HepG2 (cell line): ENCODE measurements around the gene VWA1. TPM values are rescaled to one million over a fixed set of nuclear protein-coding genes. Genes with fewer than 3 reads are reported as not detected.
A peak's percentile ranks its signal among the peaks of the same experiment; 100 is the strongest.

ENCODE experiments used
- GABPA ChIP-seq, 2 experiments: IDR thresholded peaks; 2 replicates each; pipeline ENCODE4 v1.6.1; 2011 to 2016; ENCODE audit warnings: low read depth in 2 of 2, low read length in 1 of 2, missing biosample characterization in 1 of 2, missing genetic modification characterization in 1 of 2
- PTBP1 ChIP-seq: fragments of 200-400 bp; formaldehyde crosslinking; IDR thresholded peaks from 2 replicates; pipeline ENCODE4 v1.6.1; 2018; ENCODE audit warnings: low read length, low read depth; ENCODE audit not compliant: poor library complexity, severe bottlenecking
- SP4 ChIP-seq: sonication (generic); formaldehyde crosslinking; IDR thresholded peaks from 2 replicates; pipeline ENCODE4 v1.8.1; 2023; ENCODE audit warnings: mild to moderate bottlenecking, missing genetic modification reagents
- ZC3H13 ChIP-seq: sonication (generic); formaldehyde crosslinking; IDR thresholded peaks from 2 replicates; pipeline ENCODE4 v1.8.1; 2023; ENCODE audit warnings: mild to moderate bottlenecking, missing genetic modification reagents, moderate library complexity
- ZNF564 ChIP-seq: sonication (generic); formaldehyde crosslinking; IDR thresholded peaks from 2 replicates; pipeline ENCODE4 v1.8.1; 2023; ENCODE audit warnings: mild to moderate bottlenecking, missing genetic modification reagents
- ZNF761 ChIP-seq: sonication (generic); formaldehyde crosslinking; conservative IDR thresholded peaks from 2 replicates; pipeline ENCODE4 v1.4.0; 2020; ENCODE audit warnings: mild to moderate bottlenecking, missing genetic modification reagents
- polyA plus RNA-seq, 8 experiments: library from polyadenylated mRNA; depleted of rRNA in 3 of 8; stranded (reverse) in 7 of 8; unstranded in 1 of 8; fragments of >200 nt; fragmentation: Illumina TruSeq in 4 of 8; extraction: Trizol in 4 of 8; gene quantifications; 2 replicates each; pipeline versions ENCODE4 v1.2.1 to v1.2.3, GENCODE V29; 2011 to 2016; ENCODE audit warnings: low read depth in 4 of 8, missing spikeins in 1 of 8, mixed read lengths in 1 of 8; ENCODE audit not compliant: insufficient read depth in 1 of 8
- total RNA-seq, 5 experiments: library from RNA; depleted of rRNA; stranded (reverse); fragments of >200 nt; fragmentation: Illumina TruSeq; extraction: Trizol; gene quantifications; 2 replicates each; pipeline ENCODE4 v1.2.3, GENCODE V29; 2016; ENCODE audit warnings: low read depth in 1 of 5
- TF ChIP-seq, protein P1 (sequence below): sonication (generic); formaldehyde crosslinking; IDR thresholded peaks from 2 replicates; pipeline ENCODE4 v1.9.0; 2021; ENCODE audit warnings: missing genetic modification reagents, borderline replicate concordance
- TF ChIP-seq, protein P2 (sequence below): sonication (generic); formaldehyde crosslinking; IDR thresholded peaks from 2 replicates; pipeline ENCODE4 v1.8.0; 2023; ENCODE audit warnings: mild to moderate bottlenecking, missing genetic modification reagents
- TF ChIP-seq, protein P3 (sequence below): sonication (generic); formaldehyde crosslinking; IDR thresholded peaks from 2 replicates; pipeline ENCODE4 v1.4.0; 2020; ENCODE audit warnings: mild to moderate bottlenecking, missing genetic modification reagents, borderline replicate concordance
- TF ChIP-seq, protein P4 (sequence below): sonication (generic); formaldehyde crosslinking; IDR thresholded peaks from 2 replicates; pipeline ENCODE4 v1.4.0; 2020; ENCODE audit warnings: missing genetic modification reagents
- TF ChIP-seq, protein P5 (sequence below): sonication (generic); formaldehyde crosslinking; IDR thresholded peaks from 2 replicates; pipeline ENCODE4 v1.8.0; 2022; ENCODE audit warnings: missing genetic modification reagents, low read depth, mild to moderate bottlenecking, borderline replicate concordance

VWA1 gene
- total and polyA plus RNA-seq, 2 of the 13 experiments (the other 11 are each of a cell fraction or from before 2014, with no cell fraction given) = 40.9 to 57.5 TPM

DNA sequence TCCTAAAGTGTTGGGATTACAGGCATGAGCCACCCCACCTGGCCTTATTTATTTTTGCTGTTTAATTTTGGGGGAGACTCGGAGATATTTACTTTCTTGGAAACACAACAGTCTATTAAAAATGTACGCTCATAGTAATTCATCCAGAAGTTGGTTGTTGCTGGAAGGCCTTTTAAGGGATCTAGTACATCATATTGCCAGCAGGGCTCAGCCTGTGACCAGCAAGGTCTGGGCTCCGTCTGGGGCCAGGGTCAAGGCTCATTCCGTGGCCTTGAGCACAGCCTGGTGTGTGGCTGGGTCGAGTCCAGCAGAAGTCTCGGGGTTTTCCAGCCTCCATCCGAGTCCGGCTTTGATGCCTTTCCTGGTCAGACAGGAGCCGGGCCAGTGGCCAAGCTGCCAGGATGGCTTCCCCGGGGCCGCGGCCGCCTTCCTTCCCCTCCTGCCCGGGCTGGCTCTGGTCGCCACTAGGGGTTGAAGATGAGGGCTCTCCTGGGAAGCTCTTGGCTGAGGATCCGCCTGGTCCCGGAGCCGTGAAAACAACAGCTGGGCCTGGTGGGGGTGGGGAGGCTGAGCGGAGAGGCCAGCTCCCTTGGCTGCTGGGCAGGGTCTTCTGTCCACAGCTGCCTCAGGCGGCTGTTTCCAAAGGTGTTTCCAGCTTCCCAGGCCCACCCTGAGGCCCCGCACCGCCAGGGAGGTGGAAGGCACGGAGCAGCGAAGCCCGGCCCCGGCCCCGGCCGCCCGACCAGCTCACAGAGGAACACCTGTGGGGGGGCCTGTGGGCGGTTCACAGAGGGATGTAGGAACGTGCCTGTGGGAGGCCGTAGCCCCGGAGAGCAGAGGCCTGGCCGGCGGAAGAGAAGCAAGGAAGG, 5.1 kb upstream of the VWA1 start (continued):
- TF ChIP-seq, protein P1, sequence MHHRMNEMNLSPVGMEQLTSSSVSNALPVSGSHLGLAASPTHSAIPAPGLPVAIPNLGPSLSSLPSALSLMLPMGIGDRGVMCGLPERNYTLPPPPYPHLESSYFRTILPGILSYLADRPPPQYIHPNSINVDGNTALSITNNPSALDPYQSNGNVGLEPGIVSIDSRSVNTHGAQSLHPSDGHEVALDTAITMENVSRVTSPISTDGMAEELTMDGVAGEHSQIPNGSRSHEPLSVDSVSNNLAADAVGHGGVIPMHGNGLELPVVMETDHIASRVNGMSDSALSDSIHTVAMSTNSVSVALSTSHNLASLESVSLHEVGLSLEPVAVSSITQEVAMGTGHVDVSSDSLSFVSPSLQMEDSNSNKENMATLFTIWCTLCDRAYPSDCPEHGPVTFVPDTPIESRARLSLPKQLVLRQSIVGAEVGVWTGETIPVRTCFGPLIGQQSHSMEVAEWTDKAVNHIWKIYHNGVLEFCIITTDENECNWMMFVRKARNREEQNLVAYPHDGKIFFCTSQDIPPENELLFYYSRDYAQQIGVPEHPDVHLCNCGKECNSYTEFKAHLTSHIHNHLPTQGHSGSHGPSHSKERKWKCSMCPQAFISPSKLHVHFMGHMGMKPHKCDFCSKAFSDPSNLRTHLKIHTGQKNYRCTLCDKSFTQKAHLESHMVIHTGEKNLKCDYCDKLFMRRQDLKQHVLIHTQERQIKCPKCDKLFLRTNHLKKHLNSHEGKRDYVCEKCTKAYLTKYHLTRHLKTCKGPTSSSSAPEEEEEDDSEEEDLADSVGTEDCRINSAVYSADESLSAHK (CRISPR knock-in tag) = no peak
- TF ChIP-seq, protein P2, sequence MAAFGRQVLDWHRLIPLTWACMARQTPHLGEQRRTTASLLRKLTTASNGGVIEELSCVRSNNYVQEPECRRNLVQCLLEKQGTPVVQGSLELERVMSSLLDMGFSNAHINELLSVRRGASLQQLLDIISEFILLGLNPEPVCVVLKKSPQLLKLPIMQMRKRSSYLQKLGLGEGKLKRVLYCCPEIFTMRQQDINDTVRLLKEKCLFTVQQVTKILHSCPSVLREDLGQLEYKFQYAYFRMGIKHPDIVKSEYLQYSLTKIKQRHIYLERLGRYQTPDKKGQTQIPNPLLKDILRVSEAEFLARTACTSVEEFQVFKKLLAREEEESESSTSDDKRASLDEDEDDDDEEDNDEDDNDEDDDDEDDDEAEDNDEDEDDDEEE (CRISPR knock-in tag) = no peak
- TF ChIP-seq ZNF761 (CRISPR knock-in tag) (peak; percentile 51; the same call in 1 of the 2 replicates), SP4 (peak; percentile 63), ZC3H13 (CRISPR knock-in tag) (peak; percentile 79), PTBP1 (no peak), ZNF564 (CRISPR knock-in tag) (peak; percentile 85; the same call in 1 of the 2 replicates), GABPA (IDR thresholded peaks at IDR 0.05; ENCODE audit: low read depth, low read length) (no peak), GABPA (CRISPR knock-in tag; IDR thresholded peaks at IDR 0.05; ENCODE audit: low read depth) (peak; percentile 26; the same call in 1 of the 2 replicates)
- TF ChIP-seq, protein P3, sequence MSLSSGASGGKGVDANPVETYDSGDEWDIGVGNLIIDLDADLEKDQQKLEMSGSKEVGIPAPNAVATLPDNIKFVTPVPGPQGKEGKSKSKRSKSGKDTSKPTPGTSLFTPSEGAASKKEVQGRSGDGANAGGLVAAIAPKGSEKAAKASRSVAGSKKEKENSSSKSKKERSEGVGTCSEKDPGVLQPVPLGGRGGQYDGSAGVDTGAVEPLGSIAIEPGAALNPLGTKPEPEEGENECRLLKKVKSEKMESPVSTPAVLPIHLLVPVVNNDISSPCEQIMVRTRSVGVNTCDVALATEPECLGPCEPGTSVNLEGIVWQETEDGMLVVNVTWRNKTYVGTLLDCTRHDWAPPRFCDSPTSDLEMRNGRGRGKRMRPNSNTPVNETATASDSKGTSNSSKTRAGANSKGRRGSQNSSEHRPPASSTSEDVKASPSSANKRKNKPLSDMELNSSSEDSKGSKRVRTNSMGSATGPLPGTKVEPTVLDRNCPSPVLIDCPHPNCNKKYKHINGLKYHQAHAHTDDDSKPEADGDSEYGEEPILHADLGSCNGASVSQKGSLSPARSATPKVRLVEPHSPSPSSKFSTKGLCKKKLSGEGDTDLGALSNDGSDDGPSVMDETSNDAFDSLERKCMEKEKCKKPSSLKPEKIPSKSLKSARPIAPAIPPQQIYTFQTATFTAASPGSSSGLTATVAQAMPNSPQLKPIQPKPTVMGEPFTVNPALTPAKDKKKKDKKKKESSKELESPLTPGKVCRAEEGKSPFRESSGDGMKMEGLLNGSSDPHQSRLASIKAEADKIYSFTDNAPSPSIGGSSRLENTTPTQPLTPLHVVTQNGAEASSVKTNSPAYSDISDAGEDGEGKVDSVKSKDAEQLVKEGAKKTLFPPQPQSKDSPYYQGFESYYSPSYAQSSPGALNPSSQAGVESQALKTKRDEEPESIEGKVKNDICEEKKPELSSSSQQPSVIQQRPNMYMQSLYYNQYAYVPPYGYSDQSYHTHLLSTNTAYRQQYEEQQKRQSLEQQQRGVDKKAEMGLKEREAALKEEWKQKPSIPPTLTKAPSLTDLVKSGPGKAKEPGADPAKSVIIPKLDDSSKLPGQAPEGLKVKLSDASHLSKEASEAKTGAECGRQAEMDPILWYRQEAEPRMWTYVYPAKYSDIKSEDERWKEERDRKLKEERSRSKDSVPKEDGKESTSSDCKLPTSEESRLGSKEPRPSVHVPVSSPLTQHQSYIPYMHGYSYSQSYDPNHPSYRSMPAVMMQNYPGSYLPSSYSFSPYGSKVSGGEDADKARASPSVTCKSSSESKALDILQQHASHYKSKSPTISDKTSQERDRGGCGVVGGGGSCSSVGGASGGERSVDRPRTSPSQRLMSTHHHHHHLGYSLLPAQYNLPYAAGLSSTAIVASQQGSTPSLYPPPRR (CRISPR knock-in tag) = no peak; the same call in 1 of the 2 replicates
- TF ChIP-seq, protein P4, sequence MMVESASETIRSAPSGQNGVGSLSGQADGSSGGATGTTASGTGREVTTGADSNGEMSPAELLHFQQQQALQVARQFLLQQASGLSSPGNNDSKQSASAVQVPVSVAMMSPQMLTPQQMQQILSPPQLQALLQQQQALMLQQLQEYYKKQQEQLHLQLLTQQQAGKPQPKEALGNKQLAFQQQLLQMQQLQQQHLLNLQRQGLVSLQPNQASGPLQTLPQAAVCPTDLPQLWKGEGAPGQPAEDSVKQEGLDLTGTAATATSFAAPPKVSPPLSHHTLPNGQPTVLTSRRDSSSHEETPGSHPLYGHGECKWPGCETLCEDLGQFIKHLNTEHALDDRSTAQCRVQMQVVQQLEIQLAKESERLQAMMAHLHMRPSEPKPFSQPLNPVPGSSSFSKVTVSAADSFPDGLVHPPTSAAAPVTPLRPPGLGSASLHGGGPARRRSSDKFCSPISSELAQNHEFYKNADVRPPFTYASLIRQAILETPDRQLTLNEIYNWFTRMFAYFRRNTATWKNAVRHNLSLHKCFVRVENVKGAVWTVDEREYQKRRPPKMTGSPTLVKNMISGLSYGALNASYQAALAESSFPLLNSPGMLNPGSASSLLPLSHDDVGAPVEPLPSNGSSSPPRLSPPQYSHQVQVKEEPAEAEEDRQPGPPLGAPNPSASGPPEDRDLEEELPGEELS (CRISPR knock-in tag) = peak; percentile 11; the same call in 1 of the 2 replicates
- TF ChIP-seq, protein P5, sequence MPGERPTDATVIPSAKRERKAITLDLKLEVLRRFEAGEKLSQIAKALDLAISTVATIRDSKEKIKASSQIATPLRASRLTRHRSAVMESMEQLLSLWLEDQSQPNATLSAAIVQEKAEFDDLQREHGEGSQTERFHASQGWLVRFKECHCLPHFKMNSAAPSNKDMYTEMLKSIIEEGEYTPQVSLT (CRISPR knock-in tag) = 0 out of 2 replicates have a peak, but pooled peaks have one; percentile 59
